ENCODE measurements around the gene CCDC187.
A peak's percentile ranks its signal among the peaks of the same experiment; 100 is the strongest.

The CCDC187 gene

DNA sequence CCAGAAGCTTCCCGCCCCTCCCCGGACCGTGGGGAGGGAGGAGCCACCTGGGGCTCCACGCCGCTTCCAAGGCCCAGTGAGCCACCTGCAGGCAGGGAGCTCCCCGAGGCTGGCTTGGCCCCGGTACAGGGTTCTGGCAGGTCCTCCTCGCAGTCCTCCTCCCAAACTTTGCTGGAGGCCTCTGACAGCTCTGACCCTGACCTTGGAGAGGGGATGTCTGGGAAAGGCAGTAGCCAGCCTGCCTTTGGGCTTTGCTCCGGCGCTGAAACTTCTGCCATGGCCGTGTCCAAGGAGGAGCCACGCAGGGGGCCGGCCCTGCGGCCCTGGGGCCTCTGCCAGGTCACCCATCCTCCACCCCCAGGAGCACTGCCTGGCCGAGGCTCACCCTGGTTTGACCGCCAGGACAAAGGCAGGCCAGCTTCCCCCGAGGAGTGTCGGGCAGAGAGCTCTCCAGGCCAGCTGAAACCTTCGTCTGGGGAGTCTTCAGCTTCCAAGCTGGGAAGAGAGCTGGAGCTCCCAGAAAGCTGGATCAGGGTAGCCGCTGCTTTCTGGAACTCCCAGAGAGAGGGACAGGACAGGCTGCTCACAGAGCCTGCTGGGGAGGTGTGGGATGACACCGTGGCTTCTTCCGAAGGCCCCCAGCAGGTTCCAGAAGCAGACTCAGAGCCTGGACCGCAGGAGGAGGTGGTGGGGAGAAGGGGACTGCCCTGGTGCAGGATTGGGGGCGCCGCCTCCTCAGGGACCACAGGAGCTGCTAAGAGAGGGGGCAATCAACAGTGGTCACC lies 49.3 kb downstream of the CCDC187 start:
- FAIRE-seq (no peak), DNase-seq (ENCODE audit: low spot score) (no peak)

DNA sequence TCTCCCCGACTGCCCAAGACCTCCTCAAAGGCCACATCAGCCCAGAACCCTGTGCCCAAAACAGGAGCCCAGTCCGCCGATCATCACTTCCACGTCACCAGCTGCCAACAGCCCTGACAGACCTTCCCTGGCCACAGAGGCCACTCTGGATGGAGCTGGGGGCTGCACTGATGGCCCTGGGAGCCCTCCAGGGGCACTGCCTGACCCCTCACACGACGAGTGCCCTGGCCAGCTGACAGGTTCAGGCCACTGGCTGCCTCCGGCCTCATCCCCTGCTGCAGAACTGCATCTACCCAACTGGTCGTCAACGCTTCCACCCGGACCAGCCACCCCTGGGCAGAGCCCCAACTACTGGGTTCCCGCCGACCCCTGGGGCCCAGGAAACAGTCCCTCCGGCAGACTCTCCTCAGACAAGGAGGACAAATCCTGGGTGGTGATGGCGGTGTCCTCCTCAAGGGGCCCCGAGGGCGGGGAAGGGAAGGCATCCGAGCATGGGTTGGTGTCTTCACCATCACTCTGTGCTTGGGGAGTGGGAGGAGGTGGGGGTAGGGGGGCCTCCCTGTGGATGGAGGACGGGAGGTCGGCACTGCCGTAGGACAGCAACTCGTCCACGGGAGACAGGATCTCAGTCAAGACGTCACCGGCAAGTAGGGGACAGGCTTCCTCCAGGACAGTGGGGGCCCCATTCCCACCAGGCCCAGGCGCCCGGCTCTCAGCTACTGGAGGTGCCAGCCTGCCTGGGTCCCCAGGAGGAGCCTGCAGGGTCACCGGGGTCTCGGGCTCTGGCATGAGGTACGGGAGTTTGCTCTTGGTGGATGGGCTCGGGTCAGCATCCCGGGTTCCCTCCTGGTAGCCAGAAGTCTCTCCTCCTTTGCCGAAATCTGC lies 50.4 kb downstream of the CCDC187 start:
- FAIRE-seq (no peak), DNase-seq (ENCODE audit: low spot score) (no peak)

- no peak for DNase-seq (ENCODE audit: low spot score)
- FAIRE-seq: no peak
Observed at GRCh38 chr9:136252846-136253245, 51.0 kb downstream of the CCDC187 start.

DNA sequence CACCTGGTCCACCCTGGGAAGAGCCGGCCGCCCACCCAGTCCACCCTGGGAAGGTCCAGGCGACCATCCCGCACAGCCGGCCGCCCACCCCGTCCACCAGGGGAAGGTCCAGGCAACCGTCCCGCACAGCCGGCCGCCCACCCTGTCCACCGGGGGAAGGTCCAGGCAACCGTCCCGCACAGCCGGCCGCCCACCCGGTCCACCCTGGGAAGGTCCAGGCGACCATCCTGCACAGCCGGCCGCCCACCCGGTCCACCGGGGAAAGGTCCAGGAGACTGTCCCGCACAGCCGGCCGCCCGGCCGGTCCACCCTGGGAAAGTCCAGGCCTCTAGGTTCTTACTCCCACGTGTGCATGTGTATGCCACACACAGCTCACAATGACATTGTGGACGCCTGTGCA lies 51.6 kb downstream of the CCDC187 start:
- FAIRE-seq (no peak), DNase-seq (ENCODE audit: low spot score) (no peak)

DNA sequence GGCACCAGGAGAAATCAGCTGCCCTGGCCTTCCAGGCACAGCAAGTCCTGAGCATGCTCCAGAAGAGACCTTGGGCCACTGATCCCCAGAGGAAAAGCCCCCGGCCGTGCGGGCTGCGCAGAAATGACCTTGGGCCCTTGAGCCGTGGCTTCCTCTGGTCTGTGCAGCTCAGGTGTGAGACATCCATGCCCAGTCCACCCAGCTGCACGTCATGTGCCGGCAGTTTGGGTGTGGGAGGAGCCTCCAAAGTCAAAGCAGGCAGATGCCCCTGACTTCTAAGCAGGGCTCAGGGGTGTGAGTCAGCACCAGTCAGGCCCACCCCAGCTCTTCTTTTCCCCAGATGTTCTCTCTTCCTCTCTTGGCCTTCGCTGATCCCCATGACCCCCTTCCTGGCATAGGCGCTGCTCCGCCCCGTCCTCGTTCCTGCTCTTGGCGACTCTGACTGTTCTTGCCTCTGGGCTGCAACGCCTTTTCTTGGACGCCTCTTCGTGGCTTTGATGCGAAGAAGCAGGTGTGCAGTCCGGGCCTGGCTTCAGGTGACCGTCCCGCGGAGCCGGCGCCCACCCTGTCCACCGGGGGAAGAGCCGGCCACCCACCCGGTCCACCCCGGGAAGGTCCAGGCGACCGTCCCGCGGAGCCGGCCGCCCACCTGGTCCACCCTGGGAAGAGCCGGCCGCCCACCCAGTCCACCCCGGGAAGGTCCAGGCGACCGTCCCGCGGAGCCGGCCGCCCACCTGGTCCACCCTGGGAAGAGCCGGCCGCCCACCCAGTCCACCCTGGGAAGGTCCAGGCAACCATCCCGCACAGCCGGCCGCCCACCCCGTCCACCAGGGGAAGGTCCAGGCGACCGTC lies 52.4 kb downstream of the CCDC187 start:
- no peak for DNase-seq (ENCODE audit: low spot score)

GRCh38 chr9:136250676-136251075 lies 53.2 kb downstream of the CCDC187 start:
- FAIRE-seq (no peak), DNase-seq (ENCODE audit: low spot score) (no peak)

More for the DNA sequence above, 52.4 kb downstream of the CCDC187 start:
- FAIRE-seq: no peak

GRCh38 chr9:136249877-136250559 lies 53.9 kb downstream of the CCDC187 start:
- DNase-seq (ENCODE audit: low spot score): no peak
- no peak for FAIRE-seq

DNA sequence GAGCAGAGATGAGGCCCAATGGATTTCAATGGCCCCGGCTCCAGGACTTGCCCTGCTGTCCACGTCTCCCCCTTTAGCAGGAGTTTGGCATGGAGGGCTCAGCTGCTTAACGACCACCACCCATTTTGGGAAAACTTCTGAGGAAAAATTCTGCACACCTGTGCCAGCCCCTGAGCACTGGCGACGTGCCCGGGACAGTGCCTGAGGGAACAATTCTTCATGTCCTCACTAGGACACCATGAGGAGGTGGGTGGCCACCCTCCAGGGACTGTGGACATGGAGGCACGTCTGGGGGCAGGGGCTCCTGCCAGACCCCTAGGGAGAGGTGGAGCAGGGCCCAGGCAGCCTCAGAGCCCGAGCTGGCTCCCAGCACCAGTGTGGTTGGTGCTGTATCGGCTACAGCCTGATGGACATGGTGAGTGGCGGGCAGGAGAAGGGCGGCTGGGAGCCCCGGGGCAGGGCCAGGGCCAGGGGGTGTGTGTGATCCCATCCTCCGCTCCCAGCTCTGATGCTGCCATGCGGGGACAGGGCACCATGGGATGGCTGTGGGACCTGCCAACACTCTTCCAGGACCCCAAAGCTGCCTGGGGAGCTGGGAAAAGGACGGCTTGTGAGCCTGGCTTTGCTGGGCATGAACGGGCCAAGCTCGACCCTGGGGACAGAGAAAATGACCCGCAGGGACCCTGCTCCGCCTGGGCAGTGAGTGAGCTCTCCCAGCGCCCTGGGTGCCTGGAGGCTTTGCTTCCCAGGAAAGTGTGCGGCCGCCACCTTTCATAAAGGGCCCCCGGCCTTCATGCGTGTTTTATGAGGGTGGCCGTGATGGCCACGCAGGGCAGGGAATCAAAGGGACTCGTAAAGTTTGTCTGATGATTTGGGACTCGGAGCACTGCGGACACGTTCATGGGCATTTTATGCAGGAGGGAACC lies 54.7 kb downstream of the CCDC187 start:
- DNase-seq (ENCODE audit: low spot score) (no peak), FAIRE-seq (no peak)

DNA sequence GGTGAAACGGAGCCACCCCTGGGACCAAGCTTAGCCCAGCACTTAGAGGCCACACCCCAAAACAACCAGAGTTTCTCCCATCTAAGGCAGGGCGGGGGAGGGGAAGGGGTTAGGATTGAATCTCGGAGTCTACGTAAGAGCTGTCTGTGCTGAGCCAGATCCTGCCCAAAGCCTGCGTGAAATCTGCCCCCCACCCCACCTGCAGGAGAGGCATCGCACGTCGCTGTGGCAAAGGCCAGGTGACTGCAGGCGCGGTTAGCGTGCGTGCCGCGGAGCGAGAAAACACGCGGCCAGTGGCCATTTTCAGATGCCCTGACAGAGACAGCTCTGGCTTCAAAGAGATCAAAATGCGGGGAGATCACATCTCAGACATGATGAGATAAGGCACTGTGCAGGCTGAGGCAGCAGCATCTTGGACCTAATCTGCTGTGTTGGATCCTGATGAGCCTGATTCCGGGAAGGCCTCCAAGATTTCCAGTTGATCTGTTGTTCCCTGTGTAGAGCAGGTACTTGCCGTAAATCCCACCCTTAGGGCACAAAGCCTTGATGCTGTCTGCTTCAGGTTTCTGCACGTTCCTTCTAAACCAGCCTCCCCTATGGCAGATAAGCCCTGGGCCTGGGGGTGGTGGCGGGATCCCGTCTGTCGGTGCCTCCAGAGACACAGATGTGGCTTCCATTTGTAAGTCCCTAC lies 55.8 kb downstream of the CCDC187 start:
- FAIRE-seq (no peak), DNase-seq (ENCODE audit: low spot score) (no peak)

- DNase-seq (ENCODE audit: low spot score) (no peak), FAIRE-seq (no peak)
Observed at GRCh38 chr9:136247551-136247916, 56.4 kb downstream of the CCDC187 start.

DNA sequence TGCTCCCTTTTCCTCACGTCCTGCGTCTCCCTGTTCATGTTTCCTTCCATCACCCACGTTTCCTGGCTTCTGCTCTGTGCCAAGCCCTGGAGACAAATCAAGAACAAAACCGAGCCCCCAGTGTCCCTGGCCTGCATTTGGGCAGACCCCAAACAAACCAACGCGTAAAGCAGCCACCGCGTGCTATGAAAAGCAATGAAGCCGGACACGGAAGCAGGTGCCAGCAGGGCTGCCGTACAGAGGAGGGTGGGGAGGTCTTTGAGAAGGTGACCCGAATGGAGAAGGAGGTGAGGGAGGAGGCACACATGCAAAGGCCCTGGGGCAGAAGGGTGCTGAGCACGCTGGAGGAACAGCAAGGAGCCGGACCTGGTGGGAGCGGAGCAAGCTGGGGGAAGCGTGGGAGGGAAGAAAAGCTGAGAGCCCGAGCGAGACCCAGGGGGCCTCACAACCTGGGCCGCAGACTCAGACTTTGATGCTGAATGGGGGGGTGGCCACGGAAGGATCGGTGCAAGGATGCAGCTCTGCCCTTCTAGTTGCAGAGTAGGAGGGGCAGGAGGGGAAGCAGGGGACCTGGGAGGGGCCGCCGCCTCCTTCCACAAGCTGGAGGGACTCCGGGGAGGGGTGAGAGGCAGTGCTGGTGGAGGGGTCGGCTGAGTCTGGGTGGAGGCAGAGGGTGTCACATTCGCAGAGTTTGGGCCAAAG lies 56.9 kb downstream of the CCDC187 start:
- no peak for DNase-seq (ENCODE audit: low spot score)
- no peak for FAIRE-seq

GRCh38 chr9:136245219-136246150 lies 58.4 kb downstream of the CCDC187 start, which contains the start of gene QSOX2:
Gene QSOX2, minus strand, starts transcription at chr9:136245812. Its CDS starts 9 bp downstream, at chr9:136245803.
- peak; percentile 60 for DNase-seq (ENCODE audit: low spot score)
- FAIRE-seq: no peak

DNA sequence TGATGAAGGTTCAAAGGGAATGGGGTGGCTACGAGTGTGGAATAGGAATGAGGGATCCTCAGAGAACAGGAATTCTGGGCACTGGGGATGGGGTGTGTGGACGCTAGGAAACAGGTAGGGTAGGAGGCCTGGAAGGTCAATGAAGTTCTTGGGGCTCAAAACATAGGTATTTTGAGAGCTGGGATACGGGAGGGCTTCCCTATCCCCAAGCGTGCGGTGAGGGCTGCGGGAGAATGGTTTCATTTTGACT lies 59.0 kb downstream of the CCDC187 start:
- DNase-seq (ENCODE audit: low spot score) (no peak), FAIRE-seq (no peak)

DNA sequence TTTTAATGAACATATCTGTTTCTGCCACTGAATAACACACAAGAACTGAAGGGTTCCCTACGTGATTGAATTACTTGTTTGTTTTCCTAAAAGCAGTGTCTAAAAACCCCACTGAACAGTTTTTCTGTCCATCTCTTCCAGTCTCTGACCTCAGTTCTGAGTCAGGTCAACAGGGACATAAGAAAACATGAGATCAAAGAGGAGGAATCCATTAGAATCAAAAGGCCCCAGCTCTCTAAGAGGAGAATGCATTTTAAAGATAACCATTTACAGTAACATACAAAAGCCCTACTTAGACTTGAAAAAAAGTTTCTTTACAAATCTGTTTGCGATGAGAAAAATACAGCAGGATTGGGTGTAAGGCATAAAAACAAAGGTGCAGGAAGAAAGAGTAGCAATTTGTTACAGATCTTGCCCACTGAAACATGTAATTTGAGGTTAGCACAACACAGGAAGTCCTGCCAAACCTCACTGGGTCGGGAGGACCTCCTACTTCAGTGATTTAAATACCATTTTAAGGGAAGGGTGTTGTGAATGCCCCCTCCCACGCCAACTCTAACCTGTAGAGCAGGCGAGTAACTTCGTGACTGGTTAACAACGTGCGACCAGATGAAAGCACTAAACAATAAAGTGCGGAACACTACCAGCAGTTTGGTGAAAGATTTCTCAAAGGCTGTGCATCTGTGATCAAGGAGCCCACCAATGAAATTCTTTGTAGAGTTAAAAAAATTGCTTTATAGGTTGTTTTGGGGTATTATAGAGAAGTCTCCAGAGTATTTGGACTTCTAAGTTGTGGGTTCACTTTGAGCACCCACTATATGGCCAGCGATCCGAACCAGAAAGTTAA lies 59.5 kb downstream of the CCDC187 start:
- DNase-seq (ENCODE audit: low spot score) (no peak), FAIRE-seq (no peak)

DNA sequence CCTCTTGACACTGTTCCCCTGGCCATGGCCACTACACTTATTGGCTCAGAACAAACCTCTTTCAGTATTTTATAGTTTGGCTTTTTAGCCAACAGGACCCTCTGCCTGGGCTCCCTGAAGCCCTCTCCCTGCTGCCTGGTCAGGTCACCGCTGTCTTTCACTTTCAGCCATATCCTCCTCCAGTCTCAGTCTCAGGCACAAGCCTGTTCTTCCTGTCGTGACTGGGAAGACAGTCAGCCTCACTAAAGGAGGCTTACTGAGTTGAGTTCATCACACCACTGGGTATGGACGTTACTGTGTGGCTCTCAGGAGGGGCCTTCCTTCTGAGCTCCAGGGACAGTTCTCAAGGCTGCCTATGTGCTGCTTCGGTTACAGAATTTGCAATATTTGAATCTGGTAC lies 60.3 kb downstream of the CCDC187 start:
- DNase-seq (ENCODE audit: low spot score): no peak
- no peak for FAIRE-seq

DNA sequence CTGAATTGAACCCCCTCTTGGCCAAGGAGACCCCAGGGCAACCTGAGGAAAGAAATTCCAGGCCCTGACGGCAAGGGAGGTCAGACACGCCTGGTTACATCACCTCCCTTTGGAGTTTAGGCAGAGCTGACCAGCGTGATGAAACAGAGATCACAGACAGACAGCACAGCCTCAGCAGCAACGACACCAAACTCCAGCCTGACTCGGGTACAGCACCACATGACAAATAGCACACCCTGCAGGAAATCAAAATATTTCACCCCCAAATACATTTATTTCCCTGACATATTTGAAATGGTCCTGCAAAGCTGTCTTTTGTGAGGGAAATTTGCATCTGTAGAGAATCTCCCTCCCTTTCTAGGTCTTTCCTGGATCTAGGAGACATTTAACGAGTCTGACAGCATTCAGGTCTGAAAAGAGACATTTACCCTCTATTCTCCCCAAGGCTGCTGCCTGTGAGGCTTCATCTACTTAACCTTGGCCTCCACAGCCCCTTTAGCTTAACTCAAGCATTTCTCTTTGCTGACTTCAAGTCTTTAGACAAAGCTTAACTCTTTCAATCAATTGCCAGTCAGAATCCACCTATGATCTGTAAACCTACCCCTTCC lies 60.9 kb downstream of the CCDC187 start:
- DNase-seq (ENCODE audit: low spot score) (no peak), FAIRE-seq (no peak)

DNA sequence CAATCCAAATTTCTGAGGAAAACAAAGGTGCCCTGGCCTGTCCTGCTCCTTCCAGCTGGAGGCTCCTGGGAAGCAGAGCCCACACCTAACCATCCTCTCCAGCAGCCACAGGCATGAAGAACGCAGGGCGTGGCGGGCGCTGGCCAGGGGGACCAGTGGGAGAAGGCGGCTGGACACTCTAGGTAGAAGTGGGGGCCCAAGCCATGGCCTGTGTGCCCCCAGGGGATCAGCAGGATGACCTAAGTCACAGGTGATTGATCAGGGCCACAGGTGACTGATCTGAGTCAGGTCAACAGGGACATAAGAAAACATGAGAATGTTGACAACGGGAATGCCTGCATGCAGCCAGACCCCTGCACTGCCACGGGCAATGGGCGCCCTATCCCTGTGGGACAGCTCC lies 61.6 kb downstream of the CCDC187 start:
- DNase-seq (ENCODE audit: low spot score) (no peak), FAIRE-seq (no peak)

Data from RCC 7860 (cell line).